ENCODE data around the gene MRPS5.

The MRPS5 gene

GRCh38 chr2:95059656-95060370 lies 61.8 kb downstream of the MRPS5 start:
- no peak for DNase-seq

- DNase-seq = no peak
These were observed 62.5 kb downstream of the MRPS5 start for GRCh38 chr2:95058989-95059641.

GRCh38 chr2:95058466-95058988 lies 63.1 kb downstream of the MRPS5 start:
- no peak for DNase-seq

- no peak for DNase-seq
These were observed 63.9 kb downstream of the MRPS5 start for GRCh38 chr2:95057535-95058370.

- DNase-seq = no peak
These were observed 64.8 kb downstream of the MRPS5 start for GRCh38 chr2:95056461-95057459.

- no peak for DNase-seq
These were observed 65.6 kb downstream of the MRPS5 start for GRCh38 chr2:95056044-95056443.

GRCh38 chr2:95055262-95055661 lies 66.3 kb downstream of the MRPS5 start:
- no peak for DNase-seq

- DNase-seq = no peak
These were observed 67.6 kb downstream of the MRPS5 start for GRCh38 chr2:95054016-95054415.

GRCh38 chr2:95053543-95053942 lies 68.1 kb downstream of the MRPS5 start:
- DNase-seq = no peak

GRCh38 chr2:95052804-95053479 lies 68.7 kb downstream of the MRPS5 start:
- DNase-seq = no peak

- no peak for DNase-seq
These were observed 69.3 kb downstream of the MRPS5 start for GRCh38 chr2:95052307-95052706.

- DNase-seq = no peak
These were observed 70.0 kb downstream of the MRPS5 start for GRCh38 chr2:95051626-95052025.

GRCh38 chr2:95050385-95051300 lies 71.0 kb downstream of the MRPS5 start:
- DNase-seq = no peak

- DNase-seq = no peak
These were observed 71.6 kb downstream of the MRPS5 start for GRCh38 chr2:95049961-95050360.

- no peak for DNase-seq
These were observed 72.0 kb downstream of the MRPS5 start for GRCh38 chr2:95049683-95049955.

GRCh38 chr2:95048825-95049682 lies 72.6 kb downstream of the MRPS5 start:
- no peak for DNase-seq

GRCh38 chr2:95047629-95048510 lies 73.7 kb downstream of the MRPS5 start:
- no peak for DNase-seq

- DNase-seq = no peak
These were observed 75.1 kb downstream of the MRPS5 start for GRCh38 chr2:95046371-95047112.
